NCI-H510A (cell line): ENCODE data around the gene CNTROB.
A peak's percentile ranks its signal among the peaks of the same experiment; 100 is the strongest.

Experiments used
- DNase-seq: peaks from one replicate; lab custom pipeline; 2025; lab: John Stamatoyannopoulos, UW

The CNTROB gene, protein sequence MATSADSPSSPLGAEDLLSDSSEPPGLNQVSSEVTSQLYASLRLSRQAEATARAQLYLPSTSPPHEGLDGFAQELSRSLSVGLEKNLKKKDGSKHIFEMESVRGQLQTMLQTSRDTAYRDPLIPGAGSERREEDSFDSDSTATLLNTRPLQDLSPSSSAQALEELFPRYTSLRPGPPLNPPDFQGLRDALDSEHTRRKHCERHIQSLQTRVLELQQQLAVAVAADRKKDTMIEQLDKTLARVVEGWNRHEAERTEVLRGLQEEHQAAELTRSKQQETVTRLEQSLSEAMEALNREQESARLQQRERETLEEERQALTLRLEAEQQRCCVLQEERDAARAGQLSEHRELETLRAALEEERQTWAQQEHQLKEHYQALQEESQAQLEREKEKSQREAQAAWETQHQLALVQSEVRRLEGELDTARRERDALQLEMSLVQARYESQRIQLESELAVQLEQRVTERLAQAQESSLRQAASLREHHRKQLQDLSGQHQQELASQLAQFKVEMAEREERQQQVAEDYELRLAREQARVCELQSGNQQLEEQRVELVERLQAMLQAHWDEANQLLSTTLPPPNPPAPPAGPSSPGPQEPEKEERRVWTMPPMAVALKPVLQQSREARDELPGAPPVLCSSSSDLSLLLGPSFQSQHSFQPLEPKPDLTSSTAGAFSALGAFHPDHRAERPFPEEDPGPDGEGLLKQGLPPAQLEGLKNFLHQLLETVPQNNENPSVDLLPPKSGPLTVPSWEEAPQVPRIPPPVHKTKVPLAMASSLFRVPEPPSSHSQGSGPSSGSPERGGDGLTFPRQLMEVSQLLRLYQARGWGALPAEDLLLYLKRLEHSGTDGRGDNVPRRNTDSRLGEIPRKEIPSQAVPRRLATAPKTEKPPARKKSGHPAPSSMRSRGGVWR

GRCh38 chr17:7931709-7932482 is at the start of gene CNTROB, which contains the start of gene TRAPPC1:
CNTROB (plus strand) TSS chr17:7932206; CDS start chr17:7933080, 874 bp downstream.
TRAPPC1 (minus strand) TSS chr17:7931946; CDS start chr17:7931829, 117 bp downstream.
- DNase-seq: peak; percentile 96

DNA sequence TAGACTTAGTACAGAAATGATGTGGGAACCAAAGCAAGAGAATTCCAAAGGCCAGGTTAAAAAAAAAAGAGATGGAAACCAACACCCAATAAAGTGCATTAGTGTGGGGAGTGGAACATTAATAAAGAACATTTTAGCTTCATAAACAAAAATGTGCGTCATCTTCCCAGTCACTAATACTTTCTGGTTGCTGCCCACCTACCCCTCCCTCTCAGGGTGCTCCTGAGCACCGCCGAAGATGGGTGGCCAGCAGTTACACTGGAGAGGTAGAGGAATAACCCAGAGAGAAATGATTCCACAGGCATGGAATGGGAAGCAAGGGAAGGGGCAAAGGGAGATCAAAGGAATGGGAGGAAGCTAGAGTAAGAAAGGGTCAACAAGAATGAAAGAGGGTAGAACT is 49.4 kb upstream of the CNTROB start:
- no peak for DNase-seq

DNA sequence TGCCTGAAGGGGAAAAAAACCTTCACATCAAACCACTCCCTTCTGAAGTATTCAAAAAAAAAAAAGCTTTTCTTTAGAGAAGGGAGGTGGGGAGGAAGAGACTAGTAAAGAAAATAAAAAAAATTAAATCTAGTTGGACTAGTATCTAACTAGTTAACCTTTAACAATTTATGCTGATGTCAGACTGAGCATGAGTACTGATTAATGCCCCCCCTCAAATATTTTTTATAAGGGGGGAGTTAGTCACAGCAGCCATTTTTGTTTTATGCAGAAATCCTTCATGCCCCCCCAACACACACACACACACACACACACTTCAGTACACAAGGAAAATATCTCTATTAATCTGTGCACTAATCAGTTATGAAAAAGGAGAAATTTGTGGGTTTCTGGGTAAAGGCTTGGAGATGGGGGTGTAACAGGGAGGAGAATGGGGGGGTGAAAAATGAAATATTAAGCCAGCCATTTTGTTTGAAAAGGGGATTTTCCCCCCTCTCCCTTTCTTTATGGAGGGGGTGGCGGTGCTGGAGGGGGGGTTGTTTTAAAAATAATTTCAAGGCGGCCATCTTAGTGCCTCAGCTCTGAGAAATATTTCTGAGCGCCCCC is 48.1 kb upstream of the CNTROB start:
- no peak for DNase-seq

- no peak for DNase-seq
Observed at GRCh38 chr17:7884581-7885366, 47.2 kb upstream of the CNTROB start.

- peak; percentile 41 for DNase-seq
Observed at GRCh38 chr17:7885367-7886226, 46.4 kb upstream of the CNTROB start.

- no peak for DNase-seq
Observed at GRCh38 chr17:7886227-7887037, 45.6 kb upstream of the CNTROB start.

GRCh38 chr17:7887038-7887481 is 44.9 kb upstream of the CNTROB start:
- no peak for DNase-seq

DNA sequence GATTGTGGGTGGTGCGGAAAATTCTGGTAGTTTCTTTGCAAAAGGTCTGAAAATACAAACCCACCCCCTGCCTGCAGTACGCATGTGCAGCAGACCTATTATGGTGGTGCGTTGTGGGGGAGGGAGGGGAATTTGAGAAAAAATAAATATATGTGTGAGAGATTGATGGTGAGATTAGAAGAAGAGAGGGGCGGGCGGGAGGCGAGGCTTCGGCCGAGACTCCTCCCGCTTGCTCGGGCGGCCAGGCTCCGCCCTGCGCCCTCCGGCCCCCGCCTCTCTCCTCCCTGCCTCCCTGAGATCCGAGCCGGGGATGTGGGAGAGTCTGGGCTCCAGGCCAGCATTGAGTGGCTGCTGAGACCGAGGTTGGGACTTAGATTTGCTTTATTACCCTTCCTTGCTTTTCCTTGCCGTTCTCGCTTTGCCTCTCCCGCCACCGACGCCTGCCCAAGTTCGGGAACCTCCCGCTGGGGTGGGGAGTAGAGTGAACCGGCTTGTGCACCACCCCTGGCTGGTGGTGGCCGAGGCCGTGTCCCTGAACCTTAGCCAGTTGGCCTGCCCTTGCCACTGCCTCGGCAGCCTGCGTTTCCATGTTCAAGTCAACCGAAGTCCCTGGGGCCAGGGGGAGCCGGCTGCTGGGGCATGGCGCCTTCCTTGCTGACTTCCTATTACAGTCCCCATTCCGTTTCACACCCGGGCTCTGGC is 44.4 kb upstream of the CNTROB start:
- DNase-seq: peak; percentile 84

GRCh38 chr17:7888184-7888920 is 43.7 kb upstream of the CNTROB start, which contains the start of gene CHD3:
CHD3 (plus strand) TSS chr17:7888789; CDS start chr17:7889001, 212 bp downstream.
- peak; percentile 69 for DNase-seq

DNA sequence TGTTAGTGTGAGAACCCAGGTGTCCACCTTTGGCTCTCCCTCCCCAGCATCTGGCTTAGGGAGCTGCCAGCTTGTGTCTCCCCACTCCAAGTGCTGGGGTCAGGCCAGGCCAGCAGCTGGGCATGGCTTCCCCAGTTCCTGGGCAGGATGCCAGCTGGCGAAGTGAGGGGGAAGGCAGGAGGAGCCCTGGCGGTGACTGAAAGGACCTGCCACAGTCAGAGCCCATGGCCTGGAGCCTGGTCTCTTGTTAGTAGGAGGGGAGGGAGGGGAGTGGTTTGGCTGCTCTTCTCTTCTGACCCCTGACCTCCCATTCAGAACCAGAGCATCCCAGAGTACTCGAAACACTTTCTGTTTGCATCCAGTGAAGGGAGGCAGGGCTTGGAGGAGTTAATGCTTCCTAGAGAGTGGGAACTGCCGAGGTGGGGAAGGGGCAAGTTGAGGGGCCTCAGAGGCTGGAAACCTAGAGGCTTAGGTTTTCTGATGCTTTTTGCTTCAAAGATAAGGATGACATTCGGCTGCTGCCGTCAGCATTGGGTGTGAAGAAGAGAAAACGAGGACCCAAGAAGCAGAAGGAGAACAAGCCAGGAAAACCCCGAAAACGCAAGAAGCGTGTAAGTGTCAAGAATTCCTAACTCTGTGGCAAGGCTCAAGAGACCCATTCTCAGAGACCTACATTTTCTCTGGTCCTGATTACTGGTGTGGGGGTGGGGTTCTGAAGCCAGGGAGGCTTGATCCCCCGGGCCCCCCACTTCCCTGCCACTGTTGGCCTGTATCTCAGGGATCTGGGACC is 42.6 kb upstream of the CNTROB start:
- DNase-seq: peak; percentile 96

GRCh38 chr17:7893187-7893880 is 38.7 kb upstream of the CNTROB start:
- DNase-seq: no peak

DNA sequence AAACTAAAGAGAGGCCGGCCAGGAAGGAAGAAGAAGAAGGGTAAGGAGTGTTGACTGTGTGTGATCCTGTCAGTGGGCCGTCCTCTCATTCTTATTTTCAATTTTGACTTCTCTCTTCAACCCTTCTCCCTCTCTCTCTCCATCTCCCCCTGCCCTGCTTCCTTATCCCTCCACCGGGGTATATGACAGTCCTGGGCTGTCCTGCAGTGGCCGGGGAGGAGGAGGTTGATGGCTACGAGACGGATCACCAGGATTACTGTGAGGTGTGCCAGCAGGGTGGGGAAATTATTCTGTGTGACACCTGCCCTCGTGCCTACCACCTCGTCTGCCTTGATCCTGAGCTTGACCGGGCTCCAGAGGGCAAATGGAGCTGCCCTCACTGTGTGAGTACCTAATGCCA is 37.8 kb upstream of the CNTROB start:
- DNase-seq: no peak

- no peak for DNase-seq
Observed at GRCh38 chr17:7894866-7895265, 37.1 kb upstream of the CNTROB start.

- no peak for DNase-seq
Observed at GRCh38 chr17:7897090-7897489, 34.9 kb upstream of the CNTROB start.

- DNase-seq: no peak
Observed at GRCh38 chr17:7897773-7898172, 34.2 kb upstream of the CNTROB start.
